Hepatocyte (in vitro differentiated cells): Measurements from ENCODE around the gene TUBA1A.

Experiments used
- EZH2 ChIP-seq: fragments of 200-600 bp; sonication (generic); IDR thresholded peaks from 2 replicates; pipeline ENCODE4 v1.6.1; 2016; ENCODE audit warnings: antibody characterized with exemption, mild to moderate bottlenecking, borderline replicate concordance
- EZH2phosphoT487 ChIP-seq: fragments of 200-600 bp; sonication (generic); IDR thresholded peaks from one replicate; pipeline ENCODE4 v1.6.1; 2018; ENCODE audit warnings: antibody characterized with exemption, mild to moderate bottlenecking, low read depth, moderate library complexity; ENCODE audit not compliant: unreplicated experiment, severe bottlenecking
- TF ChIP-seq, protein P1 (sequence below): fragments of 200-600 bp; sonication (generic); IDR thresholded peaks from 2 replicates; pipeline ENCODE4 v1.5.1; 2016; ENCODE audit warnings: antibody characterized with exemption, mild to moderate bottlenecking; ENCODE audit not compliant: poor library complexity

- TF ChIP-seq, protein P1, sequence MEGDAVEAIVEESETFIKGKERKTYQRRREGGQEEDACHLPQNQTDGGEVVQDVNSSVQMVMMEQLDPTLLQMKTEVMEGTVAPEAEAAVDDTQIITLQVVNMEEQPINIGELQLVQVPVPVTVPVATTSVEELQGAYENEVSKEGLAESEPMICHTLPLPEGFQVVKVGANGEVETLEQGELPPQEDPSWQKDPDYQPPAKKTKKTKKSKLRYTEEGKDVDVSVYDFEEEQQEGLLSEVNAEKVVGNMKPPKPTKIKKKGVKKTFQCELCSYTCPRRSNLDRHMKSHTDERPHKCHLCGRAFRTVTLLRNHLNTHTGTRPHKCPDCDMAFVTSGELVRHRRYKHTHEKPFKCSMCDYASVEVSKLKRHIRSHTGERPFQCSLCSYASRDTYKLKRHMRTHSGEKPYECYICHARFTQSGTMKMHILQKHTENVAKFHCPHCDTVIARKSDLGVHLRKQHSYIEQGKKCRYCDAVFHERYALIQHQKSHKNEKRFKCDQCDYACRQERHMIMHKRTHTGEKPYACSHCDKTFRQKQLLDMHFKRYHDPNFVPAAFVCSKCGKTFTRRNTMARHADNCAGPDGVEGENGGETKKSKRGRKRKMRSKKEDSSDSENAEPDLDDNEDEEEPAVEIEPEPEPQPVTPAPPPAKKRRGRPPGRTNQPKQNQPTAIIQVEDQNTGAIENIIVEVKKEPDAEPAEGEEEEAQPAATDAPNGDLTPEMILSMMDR: peak; percentile 11
- TF ChIP-seq EZH2phosphoT487 (no peak), EZH2 (no peak)
Observed at GRCh38 chr12:49232940-49233841, 44.3 kb upstream of the TUBA1A start.
